Endothelial cell of umbilical vein (primary cell): ENCODE results near the gene KLHDC1. TPM values are rescaled to one million over a fixed set of nuclear protein-coding genes. Genes with fewer than 3 reads are reported as not detected.
"Not testable (repeated sequence)": the region's sequence is repeated elsewhere in the genome, so short reads cannot be mapped to it uniquely, and the experiment has no call there.

Source experiments
- BruUV-seq: library from RNA; stranded (reverse); fragments of 400-500 nt; replicated peaks from 2 replicates; lab custom pipeline; 2021; lab: Mats Ljungman, UMichigan
- CTCF ChIA-PET: fragments of 300-600, 350-600 bp; sonication (Branson Sonifier 250); formaldehyde crosslinking; loops from one replicate; lab custom pipeline; 2021; ENCODE audit warnings: antibody characterized with exemption, inconsistent platforms; lab: Charles Lee
- POLR2A ChIA-PET: fragments of 300-600, 350-600 bp; sonication (Branson Sonifier 250); formaldehyde crosslinking; loops from one replicate; lab custom pipeline; 2021; ENCODE audit warnings: antibody characterized with exemption, inconsistent platforms; lab: Charles Lee
- DNase-seq: peaks from one replicate; pipeline ENCODE4 v3.0.0-alpha.2; 2011; ENCODE audit warnings: low read depth, low spot score
- FAIRE-seq: peaks from 2 replicates; lab custom pipeline; 2011; peaks lifted over from hg19 to GRCh38; lab: Jason Lieb, UNC
- H2AFZ ChIP-seq: 2 replicates; pipeline ENCODE4 v1.6.0; 2012; ENCODE audit warnings: low read depth, low read length, control low read depth, inconsistent platforms
- H3K27ac ChIP-seq: 2 replicates; pipeline ENCODE4 v1.5.1; 2011; ENCODE audit warnings: low read depth, mild to moderate bottlenecking, control low read depth, low read length, moderate library complexity; ENCODE audit not compliant: insufficient read depth
- H3K27me3 ChIP-seq, 2 experiments: 2 replicates each; pipeline versions ENCODE4 v1.6.0 to v1.6.1; 2011; ENCODE audit warnings: low read length in 2 of 2, mixed read lengths in 1 of 2; ENCODE audit not compliant: control insufficient read depth in 2 of 2, insufficient read depth in 2 of 2
- H3K36me3 ChIP-seq, 2 experiments: 2 replicates in 1 of 2; 3 replicates in 1 of 2; pipeline ENCODE4 v1.5.1; 2011; ENCODE audit warnings: low read length in 2 of 2, mild to moderate bottlenecking in 1 of 2, moderate library complexity in 1 of 2; ENCODE audit not compliant: control insufficient read depth in 2 of 2, insufficient read depth in 2 of 2; ENCODE audit errors: extremely low read depth in 1 of 2
- H3K4me1 ChIP-seq: 3 replicates; pipeline ENCODE4 v1.5.1; 2011; ENCODE audit warnings: mild to moderate bottlenecking, low read length; ENCODE audit not compliant: control insufficient read depth, insufficient read depth; ENCODE audit errors: extremely low read depth
- H3K4me2 ChIP-seq: 2 replicates; pipeline ENCODE4 v1.6.1; 2011; ENCODE audit warnings: low read length, control low read depth, mixed read lengths; ENCODE audit not compliant: insufficient read depth
- H3K4me3 ChIP-seq, 3 experiments: fragments of 200-600 bp in 1 of 3; sonication (generic), shearing (Covaris generic) in 1 of 3; replicated peaks in 1 of 3; 2 replicates each; pipeline ENCODE4 v1.5.1; 2011 to 2016; ENCODE audit warnings: control low read depth in 3 of 3, low read length in 3 of 3, mild to moderate bottlenecking in 2 of 3, inconsistent platforms in 1 of 3, low read depth in 1 of 3, moderate library complexity in 1 of 3; ENCODE audit not compliant: insufficient read depth in 1 of 3
- H3K79me2 ChIP-seq: 2 replicates; pipeline ENCODE4 v1.6.0; 2012; ENCODE audit warnings: low read length, inconsistent platforms; ENCODE audit not compliant: control insufficient read depth, insufficient read depth
- H3K9ac ChIP-seq: replicated peaks from 2 replicates; pipeline ENCODE3; 2011; ENCODE audit warnings: low read length, control low read depth; ENCODE audit not compliant: insufficient read depth; ENCODE audit errors: extremely low read depth
- H3K9me1 ChIP-seq: replicated peaks from 3 replicates; pipeline ENCODE4 v1.6.0; 2011; ENCODE audit warnings: mild to moderate bottlenecking, low read length; ENCODE audit not compliant: control insufficient read depth, insufficient read depth; ENCODE audit errors: extremely low read depth
- H3K9me3 ChIP-seq: replicated peaks from 2 replicates; pipeline ENCODE4 v1.5.1; 2012; ENCODE audit warnings: low read length, inconsistent platforms; ENCODE audit not compliant: control insufficient read depth, insufficient read depth
- H4K20me1 ChIP-seq: replicated peaks from 2 replicates; pipeline ENCODE3; 2011; ENCODE audit warnings: mild to moderate bottlenecking, low read length; ENCODE audit not compliant: control insufficient read depth, insufficient read depth; ENCODE audit errors: extremely low read depth
- CTCF ChIP-seq, 2 donors: IDR thresholded peaks; 1 replicate in 1 of 2; 2 replicates in 1 of 2; pipeline ENCODE4 v1.5.1; 2011; ENCODE audit warnings: low read length in 2 of 2, mild to moderate bottlenecking in 2 of 2, moderate library complexity in 2 of 2, control low read depth in 1 of 2, inconsistent platforms in 1 of 2, low read depth in 1 of 2; ENCODE audit not compliant: insufficient read depth in 1 of 2; ENCODE audit errors: extremely low read depth in 1 of 2
- EZH2 ChIP-seq: IDR thresholded peaks from 2 replicates; pipeline ENCODE4 v1.6.1; 2012; ENCODE audit warnings: borderline replicate concordance, low read depth, mild to moderate bottlenecking, moderate library complexity, low read length, inconsistent platforms; ENCODE audit not compliant: severe bottlenecking
- GATA2 ChIP-seq: IDR thresholded peaks from 2 replicates; pipeline ENCODE4 v1.7.0; 2011; ENCODE audit warnings: low read depth, mild to moderate bottlenecking, moderate library complexity, mixed read lengths, low read length; ENCODE audit not compliant: insufficient read length, insufficient read depth
- JUN ChIP-seq: IDR thresholded peaks from 2 replicates; pipeline ENCODE4 v1.6.1; 2011; ENCODE audit warnings: borderline replicate concordance, low read depth; ENCODE audit not compliant: insufficient read length, insufficient read depth
- MAX ChIP-seq: IDR thresholded peaks from 2 replicates; pipeline ENCODE4 v1.6.1; 2011; ENCODE audit not compliant: insufficient read depth, insufficient read length
- MYC ChIP-seq: IDR thresholded peaks from one replicate; pipeline ENCODE4 v1.6.1; 2011; ENCODE audit warnings: mild to moderate bottlenecking, low read depth, low read length
- POLR2A ChIP-seq: IDR thresholded peaks from 2 replicates; pipeline ENCODE4 v1.6.1; 2012; ENCODE audit warnings: low read depth, mild to moderate bottlenecking, control low read depth, low read length
- POLR2AphosphoS5 ChIP-seq: IDR thresholded peaks from 2 replicates; pipeline ENCODE4 v1.6.1; 2012; ENCODE audit warnings: low read depth, mild to moderate bottlenecking, control low read depth, low read length, moderate library complexity; ENCODE audit not compliant: insufficient read depth
- dilution Hi-C: fragments of 300-500 bp; cut with MboI; formaldehyde crosslinking; loops from one replicate; pipeline ENCODE4 v1.15.0; 2019; ENCODE audit warnings: low sequenced_read_pairs; ENCODE audit not compliant: extremely low pct_ligation_motif_present
- intact Hi-C: fragments of 100-400 bp; cut with micrococcal nuclease; formaldehyde crosslinking; loops from one replicate; pipeline ENCODE4 v1.10.0; 2022
- polyA plus RNA-seq, 4 experiments: library from polyadenylated mRNA; depleted of rRNA in 3 of 4; stranded (reverse) in 3 of 4; unstranded in 1 of 4; fragments of >200 nt; gene quantifications; 2 replicates each; pipeline versions ENCODE4 v1.2.1 to v1.2.3, GENCODE V29; 2011 to 2012; ENCODE audit warnings: missing spikeins in 1 of 4
- total RNA-seq: library from RNA; stranded (reverse); gene quantifications from 2 replicates; pipeline ENCODE4 v1.2.3, GENCODE V29; 2021

KLHDC1 gene
- total and polyA plus RNA-seq, 2 donors (not counting 3 experiments of a cell fraction or from before 2014, with no cell fraction given) = 0.77 to 1.2 TPM

- no peak for DNase-seq
- no peaks in the 10 kb centered on the region for H3K36me3 ChIP-seq
- peaks cover 9% of the 10 kb centered on the region for H3K4me1 ChIP-seq
- H3K9ac ChIP-seq = peak overlapping the region; percentile 71
- POLR2A ChIA-PET = interaction anchor here (1.1 kb wide), 1 partner anchor 75 kb away, joined by 3 read pairs; the partner anchor contains the start of gene KLHDC2
- H2AFZ ChIP-seq = peak overlapping the region; percentile 13
- no TSS peak for BruUV-seq
- H3K9me1 ChIP-seq = no peaks in the 10 kb centered on the region
- H3K9me3 ChIP-seq = no peaks in the 10 kb centered on the region
- H3K4me3 ChIP-seq = peak overlapping the region; percentile 2 to 91 (median 72)
- no peaks in the 10 kb centered on the region for H3K27me3 ChIP-seq
- H3K4me2 ChIP-seq = peak overlapping the region; percentile 81
- intact Hi-C loops = loop anchor here (2.0 kb wide), 3 partner anchors 57 to 105 kb away; partner anchors contain the start of genes DNAAF2 and RPS29
- peak overlapping the region; percentile 10 for H3K27ac ChIP-seq
- TF ChIP-seq MAX (no peak), MYC (no peak), JUN (no peak), GATA2 (no peak), EZH2 (no peak), POLR2A (no peak), POLR2AphosphoS5 (no peak), CTCF (IDR thresholded peaks at IDR 0.05; ENCODE audit: extremely low read depth in 1 of 2, insufficient read depth in 1 of 2, low read depth in 1 of 2, low read length in 2 of 2) (no peak)
- dilution Hi-C loops = no loop called here
- no peaks in the 10 kb centered on the region for H4K20me1 ChIP-seq
- FAIRE-seq = no peak
- CTCF ChIA-PET = interaction anchor here (0.9 to 2.3 kb wide), 3 partner anchors 56 to 72 kb away, joined by 3 to 14 read pairs (median 4); partner anchors contain the start of genes MGAT2 and RPL36AL
- H3K79me2 ChIP-seq = peaks cover 3% of the 10 kb centered on the region
Measured at GRCh38 chr14:49692193-49692757, 645 bp upstream of the KLHDC1 start.

- DNase-seq, H4K20me1 ChIP-seq, H3K9me1 ChIP-seq, H3K4me1 ChIP-seq, H3K27me3 ChIP-seq, POLR2A ChIA-PET, BruUV-seq, H3K79me2 ChIP-seq, H3K27ac ChIP-seq, FAIRE-seq, dilution Hi-C loops, H3K36me3 ChIP-seq, H3K9me3 ChIP-seq: not testable (repeated sequence)
- peak overlapping the region; percentile 48 to 91 (median 72) for H3K4me3 ChIP-seq
- intact Hi-C loops = loop anchor here (2.0 kb wide), 3 partner anchors 59 to 107 kb away; partner anchors contain the start of genes DNAAF2 and RPS29
- H3K4me2 ChIP-seq = peak overlapping the region; percentile 18
- peak overlapping the region; percentile 38 for H2AFZ ChIP-seq
- peak overlapping the region; percentile 71 for H3K9ac ChIP-seq
- CTCF ChIA-PET = interaction anchor here (2.3 kb wide), 1 partner anchor 61 kb away, joined by 14 read pairs; no protein-coding TSS in a partner anchor
Measured at GRCh38 chr14:49693735-49694124, 810 bp downstream of the KLHDC1 start.
